GM21737 (cell line): Measurements from ENCODE around the gene CLEC3A.
"Not testable (repeated sequence)": the region's sequence is repeated elsewhere in the genome, so short reads cannot be mapped to it uniquely, and the experiment has no call there.

Source experiments
- ATAC-seq: cut with Tn5 transposase; IDR thresholded peaks from one replicate; pipeline ENCODE4 v1.9.1; 2021; ENCODE audit warnings: mild to moderate bottlenecking, moderate library complexity; ENCODE audit not compliant: unreplicated experiment

The CLEC3A gene

DNA sequence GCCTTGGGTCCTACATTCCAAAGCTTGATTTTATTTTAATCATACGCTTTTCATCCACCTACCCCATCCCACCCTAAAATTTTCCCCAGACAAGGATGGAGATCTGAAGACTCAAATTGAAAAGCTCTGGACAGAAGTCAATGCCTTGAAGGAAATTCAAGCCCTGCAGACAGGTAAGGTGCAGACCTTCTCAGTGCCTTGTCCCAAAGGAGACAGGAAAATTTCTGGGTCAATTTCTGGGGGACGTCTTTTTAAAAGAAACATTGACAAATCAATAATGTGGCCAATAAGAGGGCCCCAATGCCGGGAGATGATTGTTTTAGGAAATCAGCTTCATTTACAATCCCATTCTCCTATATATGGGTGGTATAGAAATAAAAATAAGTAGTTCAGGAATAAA, 5.7 kb downstream of the CLEC3A start:
- no peak for ATAC-seq

DNA sequence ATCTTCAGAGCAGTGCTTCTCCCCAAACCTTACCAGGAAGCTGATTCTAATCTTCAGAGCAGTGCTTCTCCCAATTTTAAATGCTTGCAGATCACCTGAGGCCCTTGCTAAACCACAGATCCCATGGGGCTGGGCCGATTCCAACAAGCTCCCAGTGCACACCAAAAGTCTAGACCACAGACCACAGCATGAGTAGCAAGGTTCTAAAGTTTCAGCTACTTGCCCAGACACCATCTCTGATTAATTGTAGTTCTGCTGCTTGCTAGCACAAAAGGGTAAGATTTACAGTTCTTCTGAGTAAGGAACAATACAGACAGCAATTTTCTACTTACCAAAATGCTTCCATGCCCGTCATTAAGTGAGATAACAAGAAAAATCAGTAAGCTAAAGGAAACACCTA, 12.2 kb downstream of the CLEC3A start:
- no peak for ATAC-seq

DNA sequence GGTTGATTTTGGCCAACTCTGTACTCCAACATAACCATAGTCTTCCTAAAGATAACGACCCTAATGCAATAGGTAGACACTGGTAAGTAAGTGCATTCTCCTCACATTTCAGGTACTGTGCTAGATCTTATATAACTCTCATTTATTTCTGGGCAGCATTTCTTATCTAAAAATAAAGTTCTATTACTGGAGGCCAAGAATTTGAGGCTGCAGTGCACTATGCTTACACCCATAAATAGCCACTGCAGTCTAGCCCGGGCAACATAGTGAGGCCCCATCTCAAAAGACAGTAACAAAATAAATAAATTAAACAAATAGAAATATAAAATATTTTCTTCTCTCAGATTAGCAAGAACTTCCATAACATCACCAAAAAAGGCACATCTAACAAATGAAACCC, 12.7 kb downstream of the CLEC3A start:
- no peak for ATAC-seq

DNA sequence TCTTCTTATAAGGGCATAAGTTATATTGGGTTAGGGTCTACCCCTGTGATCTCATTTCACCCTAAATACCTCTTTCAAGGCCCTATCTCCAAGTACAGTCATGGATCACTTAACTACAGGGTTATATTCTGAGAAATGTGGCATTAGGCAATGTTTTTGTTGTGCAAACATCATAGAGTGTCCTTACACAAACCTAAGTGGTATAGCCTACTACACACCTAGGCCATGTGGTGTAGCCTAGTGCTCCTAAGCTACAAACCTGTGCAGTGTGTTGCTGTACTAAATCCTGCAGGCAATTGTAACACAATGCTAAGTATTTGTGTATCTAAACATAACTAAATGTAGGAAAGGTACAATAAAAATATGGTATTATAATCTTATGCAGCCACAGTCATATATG, 18.0 kb downstream of the CLEC3A start:
- ATAC-seq, result no peak

DNA sequence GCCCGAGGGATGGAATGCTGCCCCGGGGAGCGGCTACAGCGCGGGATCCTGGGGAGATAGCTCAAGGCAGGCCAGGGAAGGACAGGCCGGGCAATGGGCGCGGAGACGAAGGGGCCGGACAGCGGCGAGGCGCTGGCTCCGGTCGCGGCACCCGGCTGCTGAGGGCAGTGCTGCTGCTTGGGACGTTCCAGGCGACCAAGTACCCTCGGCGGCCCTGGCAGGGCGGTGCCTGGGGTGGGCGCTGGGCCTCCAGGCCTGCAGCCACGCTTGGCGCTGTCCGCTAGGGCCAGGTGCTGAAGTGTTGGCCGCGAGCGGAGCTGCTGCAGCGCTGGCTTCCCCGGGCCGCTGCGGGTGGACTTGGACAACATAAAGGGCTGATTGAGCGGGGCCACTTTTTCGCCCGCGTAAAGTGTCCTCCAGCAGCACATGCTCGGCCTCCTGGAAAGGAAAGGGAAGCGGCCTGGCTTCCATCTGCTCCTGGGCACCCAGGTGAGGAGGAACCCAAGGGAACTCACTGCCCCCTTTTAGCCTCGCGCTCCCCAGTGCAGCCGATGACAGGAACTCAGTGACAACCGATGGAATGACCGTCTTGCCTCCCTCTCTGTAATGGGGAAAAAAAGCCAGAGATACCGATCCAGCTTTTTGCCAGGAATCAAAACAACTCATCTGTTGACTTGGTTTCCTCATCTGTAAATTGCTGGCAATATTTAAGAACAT, 23.7 kb downstream of the CLEC3A start:
- ATAC-seq, result no peak

DNA sequence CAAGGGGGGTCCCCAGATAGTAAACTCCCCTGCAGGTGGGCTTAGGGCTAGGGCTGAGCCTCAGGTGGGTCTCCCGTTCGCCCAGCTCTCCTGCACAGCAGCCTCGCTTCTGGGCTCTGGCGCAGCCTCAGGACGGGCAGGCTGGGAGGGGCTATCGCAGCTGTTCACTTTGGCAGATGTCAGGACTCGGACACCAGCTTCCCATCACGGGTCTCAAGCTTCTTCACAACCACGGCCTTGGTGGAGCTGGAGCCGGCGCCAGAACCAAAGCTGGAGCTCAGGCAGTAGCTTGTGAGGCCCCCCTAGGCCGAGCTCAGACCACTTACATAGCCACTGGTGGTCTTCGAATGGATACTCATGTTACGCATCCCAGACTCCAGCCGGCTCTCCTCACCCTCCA, 26.0 kb downstream of the CLEC3A start:
- ATAC-seq, result no peak

DNA sequence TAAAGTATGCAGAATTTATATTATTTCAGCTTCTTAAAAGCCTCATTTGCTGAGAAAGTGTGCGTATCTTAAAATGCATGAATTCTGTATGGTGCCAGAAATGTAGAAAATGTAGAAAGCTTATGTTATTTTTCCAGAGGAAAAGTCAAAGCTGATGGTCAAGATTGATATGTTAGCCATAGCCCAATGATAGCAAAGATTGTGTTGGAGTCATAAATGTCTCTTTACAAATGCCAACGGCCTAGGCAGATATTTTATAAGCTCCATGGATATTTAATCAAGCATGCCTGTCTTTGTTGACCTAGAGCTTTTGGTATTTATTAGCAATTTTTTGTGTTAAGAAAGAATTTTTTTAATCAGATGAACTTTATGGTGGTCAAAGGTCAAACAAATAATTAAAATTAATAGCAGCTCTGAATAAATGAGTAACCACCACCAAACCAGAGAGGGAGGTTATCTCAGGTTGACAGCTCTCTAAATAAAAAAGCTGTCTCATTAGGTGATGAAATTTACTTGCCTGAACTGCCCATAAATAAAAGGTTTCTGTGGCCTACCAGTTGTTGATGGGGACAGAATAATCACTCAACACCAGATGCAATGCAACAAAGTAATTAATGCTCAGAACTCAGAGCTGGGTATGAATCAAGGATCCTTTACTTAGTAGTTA, 28.5 kb downstream of the CLEC3A start:
- no peak for ATAC-seq

DNA sequence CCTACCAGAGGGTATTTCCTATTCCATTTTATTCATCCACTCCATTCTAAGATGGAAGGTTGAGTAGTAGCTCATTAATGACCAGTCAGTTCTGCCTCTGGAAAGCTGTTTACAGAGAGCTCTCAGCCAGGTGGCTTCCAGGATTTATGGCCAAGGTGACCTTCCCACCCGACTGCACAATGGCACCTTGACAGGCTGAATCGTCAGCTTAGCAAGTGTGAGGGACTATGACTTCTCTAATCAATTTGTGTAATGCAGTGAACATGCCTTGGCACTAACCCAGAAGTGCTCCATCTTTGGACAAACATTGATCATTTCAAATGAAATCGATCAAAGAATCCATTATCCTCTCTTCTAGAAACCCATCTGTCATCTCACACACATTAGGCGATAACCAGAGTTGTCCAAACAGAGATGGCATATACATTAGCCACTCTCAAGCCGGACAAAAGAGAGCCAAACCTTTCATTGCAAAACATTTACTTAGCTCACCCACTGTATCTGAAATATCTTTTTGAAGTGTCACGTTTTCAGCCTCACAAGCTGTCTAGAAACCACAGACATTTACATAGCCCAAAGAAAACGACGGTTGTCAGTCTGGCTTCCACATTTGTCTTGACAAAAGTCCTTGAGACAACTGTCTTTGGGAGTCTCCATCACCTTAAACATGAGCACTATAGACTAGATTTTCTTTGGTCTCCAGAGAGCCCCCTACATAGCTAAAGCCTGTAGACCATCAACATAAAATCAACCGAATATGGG, 35.6 kb downstream of the CLEC3A start:
- ATAC-seq, result no peak

DNA sequence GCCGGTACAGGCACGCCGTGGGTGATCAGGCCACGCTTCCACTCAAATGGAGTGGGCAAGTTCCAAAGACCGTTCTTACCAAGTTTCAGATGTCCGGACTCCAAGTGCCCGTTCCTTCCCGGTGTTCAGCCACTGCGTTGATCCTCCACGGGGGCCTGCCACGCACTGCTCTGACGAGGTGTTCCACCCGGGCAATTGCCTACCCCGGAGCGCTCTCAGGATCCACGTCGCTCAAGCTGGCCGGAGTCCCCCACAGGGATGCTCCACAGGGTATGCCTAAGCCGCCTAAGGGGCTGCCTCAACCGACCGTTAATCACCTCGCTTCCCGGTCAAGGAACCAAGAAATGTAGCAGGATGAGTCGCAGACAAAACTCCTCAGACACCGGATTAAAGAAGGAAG, 37.5 kb downstream of the CLEC3A start:
- not testable (repeated sequence) for ATAC-seq

DNA sequence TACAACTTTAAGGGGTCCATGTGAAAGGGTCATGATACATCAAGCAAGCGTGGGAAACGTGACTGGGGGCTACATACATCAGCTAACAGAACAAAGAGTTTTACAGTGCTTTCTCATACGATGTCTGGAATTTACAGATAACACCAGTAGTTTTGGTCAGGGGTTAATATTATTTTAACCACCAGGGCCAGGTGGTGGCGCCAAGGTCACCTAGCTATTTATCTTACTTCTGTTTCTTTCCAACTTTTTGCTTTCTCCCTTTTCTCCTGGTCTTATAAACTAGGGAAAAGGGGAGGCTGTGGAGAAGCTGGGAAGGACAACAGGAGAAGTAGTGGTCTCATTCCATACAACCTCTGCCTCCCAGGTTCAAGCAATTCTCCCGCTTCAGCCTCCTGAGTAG, 37.9 kb downstream of the CLEC3A start:
- ATAC-seq, result no peak

DNA sequence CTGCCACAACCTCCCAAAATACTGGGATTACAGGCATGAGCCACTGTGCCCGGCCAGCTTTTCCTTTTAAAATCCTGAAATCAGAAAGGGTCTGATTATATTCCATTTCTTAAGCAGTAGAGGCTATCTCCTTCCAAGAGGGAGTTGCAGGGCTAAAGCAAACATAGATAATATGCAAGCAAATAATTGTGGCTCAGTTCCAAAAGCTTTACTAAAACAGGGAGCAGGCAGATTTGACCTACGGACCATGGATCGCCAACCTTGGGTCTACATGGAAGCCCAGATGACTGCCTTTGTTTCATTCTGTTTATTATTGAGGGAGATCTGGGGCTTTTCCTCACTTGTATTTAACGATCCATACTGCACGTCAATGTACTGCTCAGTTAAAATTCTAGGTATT, 38.5 kb downstream of the CLEC3A start:
- ATAC-seq, result no peak

DNA sequence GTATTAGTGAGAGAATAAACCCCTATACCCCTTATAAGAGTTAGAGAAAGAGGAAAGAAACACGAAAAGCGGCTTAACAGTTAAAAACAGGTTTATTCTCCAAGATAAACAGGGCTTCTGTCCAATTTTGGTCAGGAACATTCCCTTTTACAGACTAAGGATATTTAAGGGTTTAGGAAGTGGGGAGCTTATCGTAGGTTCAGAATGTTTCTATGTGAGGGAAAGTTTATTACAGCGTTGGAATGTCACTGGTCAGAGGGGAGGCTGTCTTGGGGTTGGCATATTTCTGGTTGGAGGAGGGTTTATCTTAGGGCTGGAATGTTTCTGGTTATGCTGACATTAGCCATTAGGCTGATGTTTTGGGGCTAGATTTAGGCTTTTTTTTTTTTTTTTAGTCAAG, 43.0 kb downstream of the CLEC3A start:
- ATAC-seq, result no peak

DNA sequence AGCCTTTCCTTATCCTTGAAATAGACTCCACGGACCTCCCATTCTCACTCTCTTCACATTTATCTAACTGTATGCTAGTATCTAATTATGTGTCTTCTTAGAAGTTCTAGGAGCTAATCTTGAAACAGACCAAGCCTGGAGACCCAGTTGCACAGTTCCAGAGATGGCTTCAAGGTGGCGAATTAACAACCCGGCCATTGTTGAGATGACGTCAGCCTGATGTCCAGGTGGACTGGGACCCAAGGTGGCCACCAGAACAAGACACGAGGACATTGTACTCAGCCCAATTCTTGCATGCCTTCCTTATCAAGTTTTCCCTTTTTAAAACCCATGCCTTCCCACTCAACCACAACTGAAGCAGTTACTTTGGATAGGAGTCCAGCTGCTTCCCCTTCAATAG, 47.6 kb downstream of the CLEC3A start:
- no peak for ATAC-seq

DNA sequence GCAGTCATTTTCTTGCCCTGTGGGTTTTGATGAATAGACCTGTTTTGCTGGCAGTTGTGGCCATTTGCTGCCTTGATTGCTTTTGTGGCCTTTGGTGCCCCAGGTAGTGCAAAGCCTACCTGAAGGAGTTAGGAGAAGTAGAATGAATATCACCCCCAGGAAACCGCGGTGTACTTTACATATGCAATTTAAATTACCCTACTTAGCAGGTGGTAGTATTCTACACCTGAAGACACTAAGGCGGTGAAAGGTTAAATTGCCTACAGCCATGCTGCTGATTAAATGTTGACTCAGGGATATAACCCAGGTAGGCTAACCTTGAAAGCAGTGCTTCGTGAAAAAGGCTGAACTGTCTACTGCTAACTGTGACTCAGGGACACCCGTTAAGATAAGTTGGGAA, 49.9 kb downstream of the CLEC3A start:
- no peak for ATAC-seq

DNA sequence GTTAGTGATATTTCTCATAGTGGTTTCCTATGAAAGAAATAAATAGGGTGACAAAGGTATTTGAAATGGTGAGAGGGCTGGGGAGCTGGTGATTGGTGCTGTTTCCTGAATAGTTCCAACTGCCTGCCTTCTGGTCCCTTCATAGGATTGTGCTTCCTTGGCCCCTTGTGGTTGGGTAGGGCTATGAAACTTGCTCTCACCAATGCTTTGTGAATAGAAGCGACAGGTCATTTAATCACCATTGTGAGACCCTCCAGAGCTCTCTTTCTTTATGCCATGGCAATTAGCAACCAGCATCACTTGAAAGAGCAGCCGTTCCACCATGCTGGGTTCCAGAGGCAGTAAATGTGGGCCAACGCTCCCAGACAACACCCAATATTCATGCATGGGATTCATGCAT, 53.5 kb downstream of the CLEC3A start:
- no peak for ATAC-seq

DNA sequence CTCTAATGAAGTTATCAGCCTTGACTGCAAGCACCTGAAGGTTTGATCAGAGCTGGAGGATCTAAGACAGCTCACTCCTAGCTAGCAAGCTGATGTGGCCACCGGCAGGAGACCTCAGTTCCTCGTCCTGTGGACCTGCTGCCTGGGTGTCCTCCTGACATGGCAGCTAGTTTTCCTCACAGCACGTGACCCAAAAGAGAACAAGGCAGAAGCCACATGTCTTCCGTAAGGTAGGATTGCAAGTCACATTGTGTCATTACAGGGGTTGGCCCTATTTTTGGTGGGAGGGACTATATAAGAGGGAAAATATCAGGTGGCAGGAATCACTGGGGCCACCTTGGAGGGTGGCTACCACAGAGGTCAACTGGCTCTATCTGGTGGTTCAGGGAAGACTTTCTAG, 59.0 kb downstream of the CLEC3A start:
- ATAC-seq, result no peak
